GM19099 (cell line): ENCODE data around the gene CCT5.

Experiments used
- POLR2A ChIP-seq: IDR thresholded peaks from 3 replicates; pipeline ENCODE4 v1.6.1; 2011; ENCODE audit warnings: low read depth; ENCODE audit not compliant: insufficient read length; ENCODE audit errors: extremely low read depth

Gene CCT5

GRCh38 chr5:10283927-10284635 is 34.0 kb downstream of the CCT5 start:
- TF ChIP-seq POLR2A = no peak

DNA sequence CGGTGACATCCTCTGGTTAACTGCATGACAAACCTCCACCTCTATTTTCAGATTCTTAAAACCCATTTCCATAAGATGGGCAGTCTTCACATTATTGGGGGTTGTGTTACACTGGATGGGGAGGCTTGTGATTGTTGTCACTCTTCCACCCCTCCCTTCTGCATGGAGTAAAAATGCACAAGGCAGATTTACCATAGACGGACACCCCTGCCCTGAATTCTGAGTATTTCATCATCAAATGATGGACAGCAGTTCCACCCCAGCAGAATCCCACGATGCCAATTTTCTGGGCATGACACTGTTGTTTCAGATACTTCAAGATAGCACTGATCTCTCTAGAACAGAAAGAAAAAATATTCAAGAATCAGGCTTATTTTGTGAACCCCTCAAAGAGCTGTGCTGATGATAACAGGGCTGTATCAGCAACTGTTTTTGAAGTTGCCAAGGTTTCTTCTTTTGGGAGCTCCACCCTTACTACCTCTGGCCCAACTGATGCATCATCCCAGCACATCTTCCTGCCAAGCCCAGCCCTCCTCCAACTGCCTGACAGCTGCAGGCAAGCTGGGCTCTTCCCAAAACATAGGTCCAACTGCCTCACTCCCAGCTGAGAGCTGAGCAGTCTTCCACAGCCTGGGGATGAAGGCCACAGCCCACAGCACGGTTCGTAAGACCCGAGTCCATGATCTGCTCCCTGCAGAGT is 36.2 kb downstream of the CCT5 start:
- TF ChIP-seq POLR2A = no peak

DNA sequence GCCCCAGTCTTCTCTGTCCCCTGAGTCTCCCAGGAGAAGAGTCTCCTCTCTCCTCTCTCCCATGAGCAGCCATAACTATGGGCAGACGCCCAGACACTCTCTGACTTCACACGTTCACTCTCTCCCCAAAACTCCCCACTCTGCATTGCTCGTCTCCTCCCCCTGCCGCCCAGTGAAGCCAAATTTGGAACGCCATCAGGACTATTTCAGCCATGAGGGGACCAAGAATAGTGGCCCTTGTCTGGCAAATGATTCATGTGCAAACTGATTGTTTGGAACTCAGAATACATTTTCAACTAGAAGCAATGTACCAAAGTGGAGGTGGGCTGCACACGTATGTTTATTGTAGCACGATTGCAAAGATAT is 36.8 kb downstream of the CCT5 start:
- no peak for TF ChIP-seq POLR2A

DNA sequence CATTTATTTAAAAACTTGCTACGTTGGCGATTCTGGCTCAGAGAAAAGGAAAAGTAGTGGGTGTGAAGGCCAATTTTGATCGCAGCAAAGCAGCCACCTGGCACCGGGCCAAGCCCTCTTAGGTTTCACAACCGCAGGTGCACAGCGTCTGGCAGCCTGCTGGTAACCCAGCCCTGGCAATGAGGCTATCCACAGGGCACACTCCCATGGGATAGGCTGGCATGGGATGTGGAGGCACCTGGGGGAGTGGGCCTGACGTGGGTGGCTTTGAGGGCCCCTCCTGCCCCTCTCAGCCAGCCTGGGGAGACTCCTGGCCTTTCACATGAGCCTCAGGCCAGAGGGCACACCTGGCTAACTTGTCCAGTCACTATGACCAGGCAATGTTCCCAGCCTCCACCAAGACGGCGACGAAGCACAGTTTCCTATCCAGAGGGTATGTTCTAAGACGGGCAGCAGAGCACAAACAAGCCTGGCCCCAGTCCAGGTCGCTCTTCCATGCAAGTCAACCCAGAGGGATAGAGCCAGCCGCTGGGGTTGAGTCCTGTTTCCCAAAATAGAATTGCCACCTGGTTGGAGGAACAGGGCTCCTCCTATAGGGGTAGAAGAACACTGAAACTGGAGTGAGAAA is 38.6 kb downstream of the CCT5 start:
- TF ChIP-seq POLR2A = no peak

GRCh38 chr5:10289353-10289752 is 39.3 kb downstream of the CCT5 start:
- TF ChIP-seq POLR2A = no peak

- no peak for TF ChIP-seq POLR2A
Measured at GRCh38 chr5:10289991-10290390, 39.9 kb downstream of the CCT5 start.

- TF ChIP-seq POLR2A = no peak
Measured at GRCh38 chr5:10290438-10290837, 40.4 kb downstream of the CCT5 start.

GRCh38 chr5:10291692-10292339 is 41.7 kb downstream of the CCT5 start:
- TF ChIP-seq POLR2A = no peak

- no peak for TF ChIP-seq POLR2A
Measured at GRCh38 chr5:10293907-10294662, 44.0 kb downstream of the CCT5 start.

DNA sequence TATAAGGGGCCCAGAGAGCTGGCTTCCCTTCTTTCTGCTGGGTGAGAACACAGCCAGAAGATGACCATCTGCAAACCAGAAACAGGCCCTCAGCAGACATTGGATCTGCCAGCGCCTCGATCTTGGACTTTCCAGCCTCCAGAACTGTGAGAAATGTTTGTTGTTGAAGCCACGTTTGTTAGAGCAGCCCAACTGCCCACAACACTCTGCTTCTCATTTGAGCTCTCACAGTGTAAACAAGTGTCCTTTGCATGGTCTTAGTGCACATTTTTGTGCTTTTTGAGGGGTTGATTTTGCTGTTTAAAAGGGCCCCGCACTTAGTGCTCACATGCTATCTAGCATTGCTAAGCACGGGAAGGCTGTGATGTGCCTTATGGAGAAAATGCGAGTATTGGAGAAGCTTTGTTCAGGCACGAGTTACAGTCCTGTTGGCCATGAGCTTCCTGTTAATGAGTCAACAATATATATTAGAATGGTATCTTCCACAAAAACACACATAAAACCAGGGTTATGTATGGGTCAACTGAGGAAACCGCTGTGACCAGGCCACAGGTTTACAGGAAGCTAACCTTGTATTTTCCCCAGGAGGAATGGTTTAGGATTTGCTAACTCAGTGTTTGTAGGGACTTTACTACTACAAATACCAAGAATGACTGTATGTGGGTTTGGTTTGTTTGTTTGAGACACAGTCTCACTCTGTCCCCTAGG is 45.7 kb downstream of the CCT5 start:
- TF ChIP-seq POLR2A = no peak

DNA sequence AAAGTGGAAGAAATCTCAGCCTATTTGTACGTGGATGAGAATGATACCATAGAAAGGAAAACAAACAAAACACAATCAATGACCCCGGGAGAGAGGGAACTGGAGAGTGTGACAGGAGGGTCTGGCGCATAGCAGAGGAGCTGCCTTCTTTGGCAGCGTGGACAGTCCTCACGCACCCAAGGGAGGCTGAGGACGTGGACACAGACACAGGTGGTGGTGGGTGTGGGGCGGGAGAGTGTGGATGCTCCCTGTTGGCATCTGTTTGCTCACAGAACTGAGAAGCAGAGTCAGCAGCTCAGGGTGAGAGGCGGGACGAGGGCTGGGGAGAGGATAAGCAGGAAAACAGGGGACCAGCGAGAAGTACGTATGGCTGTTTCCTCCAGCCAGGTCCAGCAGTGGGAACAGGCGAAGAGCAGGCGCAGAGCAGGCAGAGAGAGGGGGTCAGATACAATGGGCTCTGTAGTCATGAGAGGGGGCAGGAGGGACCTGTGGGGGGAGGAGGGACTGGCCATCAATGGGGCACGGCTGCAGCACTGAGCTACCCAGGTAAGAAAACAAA is 47.6 kb downstream of the CCT5 start:
- TF ChIP-seq POLR2A = no peak

DNA sequence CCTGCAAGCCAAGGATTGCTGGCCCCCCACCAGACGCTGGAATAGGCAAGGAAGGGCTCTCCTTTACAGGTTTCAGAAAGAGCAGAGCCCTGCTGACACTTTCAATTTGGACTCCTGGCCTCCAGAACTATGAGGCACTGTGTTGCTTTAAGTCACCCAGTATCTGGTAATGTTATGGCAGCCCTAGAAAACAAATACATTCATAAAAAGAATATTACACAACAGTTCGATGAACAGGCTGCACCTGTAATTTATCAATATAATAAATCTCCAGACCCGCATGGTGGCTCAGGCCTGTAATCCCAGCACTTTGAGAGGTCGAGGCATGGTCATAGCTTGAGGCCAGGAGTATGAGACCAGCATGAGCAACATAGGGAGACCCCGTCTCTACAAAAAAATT is 50.2 kb downstream of the CCT5 start:
- TF ChIP-seq POLR2A = no peak

DNA sequence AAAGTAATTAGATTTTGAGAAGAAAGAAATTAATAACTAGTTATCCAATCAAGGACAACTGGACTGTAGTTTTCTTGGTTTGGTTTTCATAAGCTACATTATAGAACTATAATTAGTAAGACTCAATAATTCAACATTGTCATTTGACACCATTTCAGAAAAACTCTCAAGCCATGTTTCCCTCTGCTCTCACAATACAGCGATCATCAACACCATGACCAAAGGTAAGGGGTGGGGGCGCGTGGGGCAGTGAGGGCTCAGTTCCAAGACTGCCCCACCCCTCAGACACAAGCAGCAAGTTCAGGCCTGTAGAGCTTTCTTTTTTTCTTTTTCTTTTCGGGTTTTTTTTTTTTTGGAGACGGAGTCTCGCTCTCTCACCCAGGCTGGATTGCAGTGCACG is 51.2 kb downstream of the CCT5 start:
- TF ChIP-seq POLR2A = no peak
